Measurements from ENCODE around the gene CNTN5. TPM values are rescaled to one million over a fixed set of nuclear protein-coding genes. Genes with fewer than 3 reads are reported as not detected.

Gene CNTN5
- total RNA-seq, 1 donor from 2014 or later: not detected

DNA sequence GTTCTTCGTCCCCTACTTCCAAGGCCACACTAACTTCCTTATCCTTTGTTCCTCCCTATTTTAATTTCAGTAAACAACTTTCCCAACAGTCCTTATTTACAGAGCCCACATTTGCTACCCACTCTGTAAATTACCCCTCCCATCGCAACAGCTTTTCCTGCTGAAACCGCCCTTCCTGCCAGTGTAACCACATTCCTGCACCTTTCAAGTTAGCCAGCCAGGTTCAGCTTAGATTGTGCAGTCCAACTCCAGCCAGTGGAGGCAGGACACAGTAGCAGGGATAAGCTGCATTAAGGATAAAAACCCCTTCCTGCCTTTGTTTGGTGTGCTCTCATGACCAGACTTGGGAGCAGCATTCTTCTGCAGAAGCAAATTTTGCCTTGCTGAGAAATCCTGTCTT is 898.0 kb downstream of the CNTN5 start:
- Mint-ChIP-seq H3K27me3 (ENCODE audit: low read depth) (no peaks in the 10 kb centered on the region), H3K4me3 (ENCODE audit: low read depth) (no peak overlapping the region), H3K9me3 (peaks cover 49% of the 10 kb centered on the region), H3K4me1 (ENCODE audit: low read depth) (no peaks in the 10 kb centered on the region), H3K27ac (no peak overlapping the region), H3K36me3 (ENCODE audit: low read depth) (no peaks in the 10 kb centered on the region)
- intact Hi-C loops (cut with micrococcal nuclease): no loop called here
- no peak for DNase-seq (ENCODE audit: low spot score)

DNA sequence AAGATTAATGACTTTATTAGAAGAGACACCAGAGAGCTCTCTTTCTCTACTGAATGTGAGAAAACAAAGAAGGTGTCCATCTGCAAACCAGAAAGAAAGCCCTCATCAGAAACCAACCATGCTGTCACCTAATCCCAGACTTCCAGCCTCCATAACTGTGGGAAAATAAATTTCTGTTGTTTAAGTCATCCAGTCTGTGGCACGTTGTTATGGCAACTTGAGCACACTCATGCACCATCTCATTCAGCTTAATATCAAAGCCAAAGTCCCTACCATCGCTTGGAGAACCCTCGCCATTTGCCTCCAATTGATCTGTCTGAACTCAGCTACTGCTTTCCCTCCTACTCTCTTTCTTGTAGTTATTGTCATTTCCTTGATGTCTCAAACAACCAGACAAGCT is 900.2 kb downstream of the CNTN5 start:
- peaks cover 47% of the 10 kb centered on the region for H3K9me3 Mint-ChIP-seq
- H3K27me3 Mint-ChIP-seq (ENCODE audit: low read depth): no peaks in the 10 kb centered on the region
- no peak overlapping the region for H3K27ac Mint-ChIP-seq
- H3K4me3 Mint-ChIP-seq (ENCODE audit: low read depth): no peak overlapping the region
- no peaks in the 10 kb centered on the region for H3K4me1 Mint-ChIP-seq (ENCODE audit: low read depth)
- no peak for DNase-seq (ENCODE audit: low spot score)
- intact Hi-C loops (cut with micrococcal nuclease): no loop called here
- H3K36me3 Mint-ChIP-seq (ENCODE audit: low read depth): no peaks in the 10 kb centered on the region

DNA sequence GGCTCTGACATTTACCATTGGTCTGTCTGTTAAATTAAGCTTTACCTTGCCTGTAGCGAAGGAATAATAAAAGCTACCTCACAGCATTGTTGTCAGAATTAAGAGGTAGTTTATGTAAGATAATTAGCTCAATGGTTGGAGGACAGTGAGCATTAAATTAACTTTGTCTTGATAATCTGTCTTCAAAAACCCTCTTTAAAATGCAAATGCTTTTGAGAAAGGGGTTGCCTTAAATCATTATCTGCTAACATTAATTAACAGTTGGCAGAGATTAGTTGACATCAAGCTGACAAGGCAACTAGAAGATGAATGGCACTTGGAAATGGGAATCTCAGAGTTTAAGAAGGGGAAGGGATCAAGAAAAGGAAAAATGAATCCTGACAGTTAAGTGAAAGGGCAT is 905.2 kb downstream of the CNTN5 start:
- Mint-ChIP-seq H3K4me1 (ENCODE audit: low read depth) (no peaks in the 10 kb centered on the region), H3K27ac (no peak overlapping the region), H3K4me3 (ENCODE audit: low read depth) (no peak overlapping the region), H3K9me3 (peaks cover 42% of the 10 kb centered on the region), H3K36me3 (ENCODE audit: low read depth) (no peaks in the 10 kb centered on the region), H3K27me3 (ENCODE audit: low read depth) (no peaks in the 10 kb centered on the region)
- DNase-seq (ENCODE audit: low spot score): no peak
- intact Hi-C loops (cut with micrococcal nuclease): no loop called here

DNA sequence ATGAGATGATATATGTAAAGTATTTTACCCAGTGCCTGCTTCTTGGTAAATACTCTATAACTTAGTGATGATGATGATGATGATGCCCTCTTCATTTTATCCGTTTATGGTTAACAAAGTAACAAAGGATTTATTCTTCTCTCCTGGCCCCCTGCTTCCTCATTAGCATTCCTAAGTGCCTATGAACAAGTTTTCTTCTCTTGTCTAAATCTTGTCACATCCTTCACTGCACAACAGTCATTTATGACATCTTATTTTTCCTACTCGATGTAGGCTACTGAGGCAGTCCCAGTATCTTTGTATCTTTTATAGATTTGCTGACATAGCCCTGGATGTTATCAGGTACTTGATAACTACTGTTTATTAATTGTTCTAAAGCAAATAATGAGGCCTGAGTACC is 911.9 kb downstream of the CNTN5 start:
- intact Hi-C loops (cut with micrococcal nuclease): no loop called here

DNA sequence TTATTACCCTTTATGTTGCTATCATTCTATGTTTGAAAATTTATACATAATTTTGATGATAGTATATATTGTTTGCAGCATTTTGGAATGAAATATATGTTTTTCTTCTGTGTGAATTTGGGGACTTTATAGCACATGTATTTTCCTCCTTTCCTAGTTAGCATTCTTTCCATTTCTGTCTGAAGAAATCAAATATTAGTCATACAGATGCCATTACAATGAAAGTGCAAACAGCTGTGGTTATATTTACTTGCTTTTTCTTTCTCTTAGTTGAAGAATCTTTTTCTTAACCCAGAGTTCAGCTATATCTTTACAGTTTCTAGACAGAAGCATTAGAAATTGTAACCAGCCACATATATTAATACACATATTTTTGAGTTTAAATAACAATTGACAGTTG is 913.3 kb downstream of the CNTN5 start:
- DNase-seq (ENCODE audit: low spot score): no peak
- H3K4me1 Mint-ChIP-seq (ENCODE audit: low read depth): no peaks in the 10 kb centered on the region
- H3K36me3 Mint-ChIP-seq (ENCODE audit: low read depth): no peaks in the 10 kb centered on the region
- H3K4me3 Mint-ChIP-seq (ENCODE audit: low read depth): no peak overlapping the region
- intact Hi-C loops (cut with micrococcal nuclease): no loop called here
- no peaks in the 10 kb centered on the region for H3K27me3 Mint-ChIP-seq (ENCODE audit: low read depth)
- H3K27ac Mint-ChIP-seq: no peak overlapping the region
- H3K9me3 Mint-ChIP-seq: peaks cover 41% of the 10 kb centered on the region

More for the DNA sequence above, 911.9 kb downstream of the CNTN5 start:
- H3K9me3 Mint-ChIP-seq: peaks cover 50% of the 10 kb centered on the region
- no peak overlapping the region for H3K27ac Mint-ChIP-seq
- H3K4me1 Mint-ChIP-seq (ENCODE audit: low read depth): no peaks in the 10 kb centered on the region
- no peak for DNase-seq (ENCODE audit: low spot score)
- H3K4me3 Mint-ChIP-seq (ENCODE audit: low read depth): no peak overlapping the region
- no peaks in the 10 kb centered on the region for H3K27me3 Mint-ChIP-seq (ENCODE audit: low read depth)
- H3K36me3 Mint-ChIP-seq (ENCODE audit: low read depth): no peaks in the 10 kb centered on the region

DNA sequence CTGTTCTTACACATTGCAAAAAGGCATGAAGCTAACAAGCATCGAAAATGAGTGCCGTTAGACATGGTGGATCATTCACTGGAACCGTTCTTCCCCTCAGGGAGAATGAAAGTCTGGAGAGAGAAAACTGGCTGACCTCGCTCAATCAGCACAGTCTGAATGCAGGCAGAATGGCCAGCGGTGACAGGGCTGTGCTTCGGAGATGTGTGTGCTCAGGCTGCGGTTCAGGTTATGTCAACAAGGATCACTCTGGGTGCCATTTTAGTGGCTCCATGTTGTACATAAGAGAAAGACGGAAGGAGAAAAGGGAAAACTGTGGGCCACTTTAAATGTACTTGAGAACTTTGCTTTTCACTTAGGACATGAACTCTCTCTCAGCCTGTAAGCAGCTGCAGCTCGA is 916.6 kb downstream of the CNTN5 start:
- H3K36me3 Mint-ChIP-seq (ENCODE audit: low read depth): no peaks in the 10 kb centered on the region
- H3K9me3 Mint-ChIP-seq: peaks cover 30% of the 10 kb centered on the region
- H3K27me3 Mint-ChIP-seq (ENCODE audit: low read depth): no peaks in the 10 kb centered on the region
- no peak overlapping the region for H3K27ac Mint-ChIP-seq
- intact Hi-C loops (cut with micrococcal nuclease): no loop called here
- no peak for DNase-seq (ENCODE audit: low spot score)
- no peak overlapping the region for H3K4me3 Mint-ChIP-seq (ENCODE audit: low read depth)
- no peaks in the 10 kb centered on the region for H3K4me1 Mint-ChIP-seq (ENCODE audit: low read depth)

DNA sequence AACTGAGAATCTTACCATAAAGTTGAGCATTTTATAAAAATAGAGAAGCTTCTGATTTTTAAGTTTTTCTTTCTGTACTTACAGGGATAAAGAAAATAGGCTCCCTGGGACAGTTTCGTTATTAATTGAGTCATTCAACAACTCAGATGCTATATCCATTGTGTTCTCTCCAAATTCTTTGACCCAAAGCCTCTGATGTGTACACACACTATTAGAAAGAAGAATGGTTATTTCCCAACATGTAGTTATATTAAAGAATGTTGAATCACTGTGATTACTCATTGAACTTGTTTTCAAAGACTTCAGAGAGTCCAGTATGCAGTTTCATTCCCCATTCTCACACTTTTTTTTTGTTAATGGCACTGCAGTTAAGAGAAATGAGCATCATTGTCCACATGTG is 932.1 kb downstream of the CNTN5 start:
- Mint-ChIP-seq H3K36me3 (ENCODE audit: low read depth) (no peaks in the 10 kb centered on the region), H3K4me1 (ENCODE audit: low read depth) (no peaks in the 10 kb centered on the region), H3K9me3 (peaks cover 24% of the 10 kb centered on the region), H3K4me3 (ENCODE audit: low read depth) (no peak overlapping the region), H3K27ac (no peak overlapping the region), H3K27me3 (ENCODE audit: low read depth) (no peaks in the 10 kb centered on the region)
- DNase-seq (ENCODE audit: low spot score): no peak
- intact Hi-C loops (cut with micrococcal nuclease): no loop called here

DNA sequence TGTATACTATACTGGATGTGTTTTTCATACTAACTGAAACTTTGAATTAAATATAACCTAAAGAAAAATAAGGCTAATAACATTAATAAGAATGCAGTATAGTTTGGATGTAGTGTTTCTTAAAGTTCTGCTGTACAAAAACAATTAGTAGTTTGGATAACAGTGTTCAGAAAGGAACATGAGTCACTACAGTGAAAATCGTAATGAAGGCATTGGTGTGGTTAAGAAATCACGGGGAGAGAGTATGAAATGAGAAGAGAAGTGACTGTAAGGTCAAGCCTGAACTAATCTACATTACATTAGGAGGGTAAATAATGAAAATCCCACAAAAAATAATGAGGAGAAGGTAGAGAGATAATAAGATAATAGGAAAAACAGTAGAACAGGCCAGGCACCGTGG is 939.8 kb downstream of the CNTN5 start:
- intact Hi-C loops (cut with micrococcal nuclease): no loop called here
- Mint-ChIP-seq H3K4me3 (ENCODE audit: low read depth) (no peak overlapping the region), H3K27me3 (ENCODE audit: low read depth) (no peaks in the 10 kb centered on the region)

DNA sequence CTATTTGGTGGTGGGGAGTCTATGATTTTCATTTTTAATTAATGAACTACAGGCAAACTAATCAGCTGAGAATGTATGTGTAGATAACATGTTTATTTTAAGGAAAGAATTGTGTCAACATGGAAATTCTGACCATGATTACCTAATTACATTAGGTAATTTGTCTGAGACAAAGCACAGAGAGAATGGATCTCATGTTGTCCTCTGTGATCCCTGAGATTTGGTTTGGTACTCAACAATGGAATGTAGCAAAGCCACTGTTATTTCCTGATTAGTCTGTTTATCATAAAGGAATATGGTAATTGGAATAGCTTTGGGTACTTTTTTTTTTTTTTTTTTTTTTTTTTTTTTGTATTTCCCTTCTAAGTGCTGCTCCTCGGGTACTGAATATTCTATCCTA is 947.6 kb downstream of the CNTN5 start:
- Mint-ChIP-seq H3K27me3 (ENCODE audit: low read depth) (no peaks in the 10 kb centered on the region), H3K36me3 (ENCODE audit: low read depth) (no peaks in the 10 kb centered on the region), H3K27ac (no peak overlapping the region), H3K9me3 (peaks cover 50% of the 10 kb centered on the region), H3K4me1 (ENCODE audit: low read depth) (no peaks in the 10 kb centered on the region), H3K4me3 (ENCODE audit: low read depth) (no peak overlapping the region)
- intact Hi-C loops (cut with micrococcal nuclease): no loop called here
- no peak for DNase-seq (ENCODE audit: low spot score)

More for the DNA sequence above, 939.8 kb downstream of the CNTN5 start:
- H3K27ac Mint-ChIP-seq: no peak overlapping the region
- peaks cover 40% of the 10 kb centered on the region for H3K9me3 Mint-ChIP-seq
- H3K36me3 Mint-ChIP-seq (ENCODE audit: low read depth): no peaks in the 10 kb centered on the region
- no peak for DNase-seq (ENCODE audit: low spot score)
- no peaks in the 10 kb centered on the region for H3K4me1 Mint-ChIP-seq (ENCODE audit: low read depth)

DNA sequence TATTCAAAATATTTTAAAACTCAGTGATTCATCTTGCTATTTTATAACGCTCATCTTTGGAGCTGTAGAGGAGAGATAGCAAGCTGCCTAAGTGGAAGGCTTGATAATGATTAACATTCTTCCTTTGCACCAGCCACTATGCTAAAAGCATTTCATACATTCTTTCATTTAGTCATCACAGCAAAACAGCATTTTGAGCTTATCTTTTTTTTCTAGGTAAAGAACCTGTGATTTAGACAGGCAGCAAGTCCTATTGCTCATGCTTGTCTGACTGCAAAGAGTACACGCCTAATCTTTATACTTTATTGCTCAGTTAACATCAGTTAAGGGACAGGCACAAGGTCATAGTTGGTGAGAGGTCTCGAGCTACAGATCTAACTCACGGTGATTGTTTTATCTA is 953.2 kb downstream of the CNTN5 start:
- intact Hi-C loops (cut with micrococcal nuclease): no loop called here
- no peaks in the 10 kb centered on the region for H3K36me3 Mint-ChIP-seq (ENCODE audit: low read depth)
- no peak overlapping the region for H3K4me3 Mint-ChIP-seq (ENCODE audit: low read depth)
- DNase-seq (ENCODE audit: low spot score): no peak
- no peaks in the 10 kb centered on the region for H3K27me3 Mint-ChIP-seq (ENCODE audit: low read depth)
- H3K4me1 Mint-ChIP-seq (ENCODE audit: low read depth): no peaks in the 10 kb centered on the region
- H3K27ac Mint-ChIP-seq: no peak overlapping the region
- peaks cover 52% of the 10 kb centered on the region for H3K9me3 Mint-ChIP-seq

DNA sequence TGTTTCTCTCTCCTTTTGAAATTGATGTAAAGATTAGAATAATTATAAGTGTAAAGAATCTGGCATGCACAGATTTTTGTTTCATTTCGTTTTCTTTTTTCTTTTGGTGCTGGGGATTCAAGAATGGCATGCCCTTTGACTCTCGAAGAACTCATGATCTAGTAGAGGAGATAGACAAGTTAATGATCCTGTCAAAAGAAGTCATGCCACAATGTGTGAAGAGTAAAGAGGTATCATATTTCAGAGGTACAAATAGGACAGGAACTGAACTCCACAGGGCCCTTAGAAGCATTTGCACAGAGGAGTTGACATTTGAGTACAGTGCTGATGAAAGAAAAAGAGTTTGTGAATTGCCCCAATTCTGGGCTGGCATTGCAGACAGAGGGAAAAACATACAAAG is 958.3 kb downstream of the CNTN5 start:
- intact Hi-C loops (cut with micrococcal nuclease): no loop called here
- Mint-ChIP-seq H3K27me3 (ENCODE audit: low read depth) (no peaks in the 10 kb centered on the region), H3K4me3 (ENCODE audit: low read depth) (no peak overlapping the region), H3K9me3 (peaks cover 53% of the 10 kb centered on the region), H3K27ac (no peak overlapping the region), H3K36me3 (ENCODE audit: low read depth) (no peaks in the 10 kb centered on the region), H3K4me1 (ENCODE audit: low read depth) (no peaks in the 10 kb centered on the region)
- no peak for DNase-seq (ENCODE audit: low spot score)

DNA sequence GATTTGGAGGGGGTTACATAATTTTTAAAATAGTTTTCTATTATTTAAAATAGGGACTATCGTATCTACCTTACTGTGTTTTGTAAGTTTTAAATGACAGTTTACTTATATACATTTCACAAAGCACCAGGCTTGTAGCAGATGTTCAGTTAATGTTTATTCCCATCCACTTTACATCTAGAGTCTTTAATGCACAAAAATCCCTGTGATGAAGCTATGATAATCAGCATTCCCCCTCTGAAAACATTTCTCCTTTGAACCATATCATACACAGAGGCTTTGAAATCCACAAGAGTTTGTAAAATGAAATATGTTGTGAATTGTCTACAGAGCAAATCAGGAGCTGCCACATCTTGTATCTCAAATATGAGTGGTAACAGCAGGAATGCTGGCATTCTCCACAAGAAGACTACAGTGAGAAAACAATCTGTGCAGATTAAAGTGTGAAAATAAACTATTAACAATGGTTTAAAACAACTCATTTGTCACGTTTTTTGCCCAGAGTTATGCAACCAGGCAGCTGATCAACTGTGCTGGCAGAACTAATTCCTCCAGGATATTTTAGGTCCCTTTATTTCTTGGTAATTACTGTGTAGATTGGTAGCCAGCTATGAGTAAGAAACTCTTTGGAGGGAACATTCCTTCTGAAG is 967.2 kb downstream of the CNTN5 start:
- H3K4me3 Mint-ChIP-seq (ENCODE audit: low read depth): no peak overlapping the region
- H3K27ac Mint-ChIP-seq: no peak overlapping the region
- no peak for DNase-seq (ENCODE audit: low spot score)
- no peaks in the 10 kb centered on the region for H3K27me3 Mint-ChIP-seq (ENCODE audit: low read depth)
- peaks cover 40% of the 10 kb centered on the region for H3K9me3 Mint-ChIP-seq
- no peaks in the 10 kb centered on the region for H3K4me1 Mint-ChIP-seq (ENCODE audit: low read depth)
- intact Hi-C loops (cut with micrococcal nuclease): no loop called here
- no peaks in the 10 kb centered on the region for H3K36me3 Mint-ChIP-seq (ENCODE audit: low read depth)

DNA sequence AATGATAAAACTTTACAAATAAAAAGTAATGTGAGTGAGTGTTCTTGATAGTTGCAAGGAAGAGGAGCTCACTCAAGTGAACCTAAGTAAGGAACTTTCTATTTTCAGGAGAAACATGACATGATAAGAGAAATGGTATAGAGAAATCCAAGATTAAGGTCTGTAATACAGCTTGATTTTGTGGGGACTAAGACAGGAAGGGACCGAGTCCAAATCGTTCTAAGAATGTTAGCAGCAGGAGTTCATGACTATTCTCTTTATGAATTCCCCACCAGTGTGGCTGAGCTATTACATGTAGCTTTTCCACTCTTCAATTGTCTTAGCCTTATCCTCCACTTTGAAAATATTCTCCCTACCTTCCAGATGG is 967.7 kb downstream of the CNTN5 start:
- DNase-seq (ENCODE audit: low spot score): no peak
- Mint-ChIP-seq H3K27ac (no peak overlapping the region), H3K4me1 (ENCODE audit: low read depth) (no peaks in the 10 kb centered on the region), H3K9me3 (peaks cover 34% of the 10 kb centered on the region), H3K4me3 (ENCODE audit: low read depth) (no peak overlapping the region), H3K36me3 (ENCODE audit: low read depth) (no peaks in the 10 kb centered on the region), H3K27me3 (ENCODE audit: low read depth) (no peaks in the 10 kb centered on the region)
- intact Hi-C loops (cut with micrococcal nuclease): no loop called here

DNA sequence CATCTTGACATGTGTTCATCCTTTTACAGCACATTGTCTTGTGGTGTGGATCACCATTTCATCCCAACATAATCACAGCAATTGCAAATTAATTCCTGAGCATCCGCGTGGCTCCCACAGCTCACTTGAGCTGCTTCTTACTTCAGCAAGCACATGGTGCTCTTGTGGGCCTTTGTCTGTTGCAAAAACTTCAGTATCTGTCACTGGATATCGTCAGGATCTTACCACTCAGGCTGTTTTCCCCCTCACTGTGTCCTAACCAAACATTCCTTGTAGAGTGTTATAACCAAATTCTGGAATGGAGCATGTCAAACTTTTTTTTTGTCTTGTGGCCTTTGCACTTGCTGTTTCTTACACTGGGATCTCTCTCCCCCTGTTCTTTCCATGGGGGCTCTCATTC is 983.2 kb downstream of the CNTN5 start:
- H3K4me3 Mint-ChIP-seq (ENCODE audit: low read depth): no peak overlapping the region
- H3K9me3 Mint-ChIP-seq: peaks cover 21% of the 10 kb centered on the region
- DNase-seq (ENCODE audit: low spot score): no peak
- H3K4me1 Mint-ChIP-seq (ENCODE audit: low read depth): no peaks in the 10 kb centered on the region
- H3K36me3 Mint-ChIP-seq (ENCODE audit: low read depth): no peaks in the 10 kb centered on the region
- no peaks in the 10 kb centered on the region for H3K27me3 Mint-ChIP-seq (ENCODE audit: low read depth)
- H3K27ac Mint-ChIP-seq: no peak overlapping the region
- intact Hi-C loops (cut with micrococcal nuclease): no loop called here
